Activated T-helper 9 cell treated with anti-CD3 and anti-CD28 coated beads, Interleukin-2, amount 50 U/mL, for 16 hours (primary cell): Measurements from ENCODE around the gene PPP2R3A.

Experiments
- DNase-seq: peaks from one replicate; pipeline ENCODE4 v3.0.0-alpha.2; 2020; ENCODE audit warnings: low read depth

The PPP2R3A gene

DNA sequence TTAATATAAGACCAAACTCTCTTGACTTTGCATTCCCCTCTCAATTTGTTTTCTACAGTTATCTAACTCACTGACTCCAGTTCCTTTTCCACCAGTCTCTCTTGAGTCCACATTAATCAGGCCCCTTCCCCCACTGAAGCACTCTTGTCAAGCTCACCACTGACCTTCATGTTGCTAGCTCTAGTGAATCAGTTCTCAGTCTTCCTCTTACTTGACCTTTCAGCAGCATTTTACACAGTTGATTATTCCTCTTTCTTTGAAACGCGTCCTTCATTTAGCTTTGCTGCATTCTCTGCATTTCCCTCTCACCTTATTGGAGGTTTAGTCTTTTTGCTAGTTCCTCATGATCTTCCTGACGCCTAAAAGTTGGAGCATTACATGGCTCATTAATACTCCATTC is 8.3 kb downstream of the PPP2R3A start:
- DNase-seq: no peak

DNA sequence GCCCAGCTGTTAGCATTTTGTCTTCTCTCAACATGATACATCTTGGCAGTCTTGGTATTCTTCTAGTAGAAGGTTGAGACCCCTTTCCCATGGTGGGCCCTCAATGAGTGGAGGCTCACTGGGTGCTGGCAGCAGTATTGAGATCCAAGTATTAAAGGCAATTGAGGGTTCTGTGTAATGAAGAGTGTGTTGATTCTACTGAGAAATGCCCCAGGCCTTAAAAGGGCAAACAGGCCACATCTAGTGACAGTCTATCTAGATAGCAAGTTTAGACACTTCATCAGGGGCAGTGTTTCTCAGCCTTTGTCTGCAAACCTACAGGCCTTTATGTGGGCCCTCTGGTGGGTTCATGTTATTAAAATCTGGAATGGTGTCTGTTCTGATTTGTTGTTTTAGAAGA is 9.5 kb downstream of the PPP2R3A start:
- no peak for DNase-seq

DNA sequence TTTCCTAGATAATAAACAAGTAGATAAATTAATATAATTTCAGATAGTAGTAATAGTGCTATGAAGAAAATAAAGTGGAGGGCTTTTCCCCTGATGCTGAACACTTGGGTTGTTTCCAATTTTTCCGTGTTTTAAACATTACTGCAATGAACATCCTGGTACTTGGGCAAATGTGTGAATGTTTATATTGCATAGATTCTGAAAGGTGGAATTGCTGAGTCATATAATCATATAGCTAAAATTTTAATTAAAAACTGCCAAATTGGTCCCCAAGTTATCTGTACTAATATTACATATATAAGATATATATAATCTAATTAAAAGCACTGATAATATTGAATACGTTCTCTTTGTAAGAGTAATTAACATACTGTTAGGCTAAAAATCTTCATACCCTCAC is 10.0 kb downstream of the PPP2R3A start:
- no peak for DNase-seq

DNA sequence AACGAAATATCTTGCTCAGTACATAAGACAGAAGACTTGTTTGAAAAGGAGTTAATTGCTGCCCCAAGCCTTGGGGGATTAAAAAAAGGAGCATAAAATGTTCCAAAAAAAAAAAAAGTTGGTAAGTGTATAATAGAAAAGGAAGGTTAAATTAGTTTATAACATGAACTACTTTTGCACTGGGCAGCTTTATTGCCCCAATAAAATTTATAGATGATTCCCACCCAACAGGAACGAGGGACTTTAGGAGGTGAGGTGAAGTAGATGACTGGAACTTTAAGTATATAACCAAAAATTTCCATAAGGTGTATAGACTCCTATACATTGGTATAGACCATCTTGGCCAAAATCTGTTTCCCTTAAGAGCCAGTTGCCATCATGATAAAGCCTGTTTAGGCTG is 14.8 kb downstream of the PPP2R3A start:
- no peak for DNase-seq

DNA sequence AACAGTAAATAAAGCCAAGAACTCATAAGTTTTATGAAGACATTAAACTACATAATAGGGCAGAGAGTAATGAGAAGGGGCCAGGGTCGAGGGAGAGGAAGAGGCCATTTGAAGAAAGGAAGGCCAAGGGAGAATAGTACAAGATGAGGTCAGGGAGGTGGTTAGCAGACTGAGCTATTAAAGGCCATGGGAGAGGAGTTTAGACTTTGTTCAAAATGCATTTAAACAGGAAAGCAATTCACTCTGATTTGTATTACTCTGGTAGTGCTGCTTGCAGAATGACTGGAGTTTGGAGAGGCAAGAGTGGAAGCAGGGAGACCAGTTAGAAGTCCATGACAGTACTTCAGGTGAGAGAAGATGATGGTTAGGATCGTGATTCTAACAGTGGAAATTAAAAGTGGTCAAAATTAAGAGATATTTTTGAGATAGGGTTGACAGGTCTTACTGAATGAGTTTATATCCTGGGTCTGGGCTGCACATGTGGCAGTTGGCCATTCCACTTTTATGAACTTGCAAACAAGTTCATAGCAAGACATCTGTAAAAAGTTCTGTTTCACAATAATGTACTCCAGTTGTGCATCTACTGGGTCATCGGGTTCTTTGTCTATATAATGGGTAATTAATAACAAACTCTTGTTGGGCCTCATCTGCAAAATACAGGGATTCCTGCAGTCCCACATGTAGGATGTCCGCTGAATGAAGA is 16.3 kb downstream of the PPP2R3A start:
- DNase-seq: no peak

DNA sequence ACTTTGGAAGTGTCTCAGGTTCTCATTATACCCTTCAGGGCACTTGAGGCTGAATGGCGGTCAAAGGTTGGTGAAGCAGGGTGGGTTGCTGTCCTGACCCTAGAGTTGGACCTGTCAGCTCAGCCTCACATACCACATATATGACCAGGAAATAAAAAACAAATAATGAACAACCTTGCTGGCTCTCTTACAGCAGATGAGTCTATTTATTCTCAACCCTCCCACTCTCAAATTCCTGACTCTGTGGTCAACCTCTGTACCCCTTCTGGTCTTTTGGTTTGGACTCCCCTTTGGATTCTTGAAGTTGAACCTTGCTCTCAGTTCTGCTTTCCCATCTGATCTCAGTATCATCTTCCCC is 16.9 kb downstream of the PPP2R3A start:
- no peak for DNase-seq

DNA sequence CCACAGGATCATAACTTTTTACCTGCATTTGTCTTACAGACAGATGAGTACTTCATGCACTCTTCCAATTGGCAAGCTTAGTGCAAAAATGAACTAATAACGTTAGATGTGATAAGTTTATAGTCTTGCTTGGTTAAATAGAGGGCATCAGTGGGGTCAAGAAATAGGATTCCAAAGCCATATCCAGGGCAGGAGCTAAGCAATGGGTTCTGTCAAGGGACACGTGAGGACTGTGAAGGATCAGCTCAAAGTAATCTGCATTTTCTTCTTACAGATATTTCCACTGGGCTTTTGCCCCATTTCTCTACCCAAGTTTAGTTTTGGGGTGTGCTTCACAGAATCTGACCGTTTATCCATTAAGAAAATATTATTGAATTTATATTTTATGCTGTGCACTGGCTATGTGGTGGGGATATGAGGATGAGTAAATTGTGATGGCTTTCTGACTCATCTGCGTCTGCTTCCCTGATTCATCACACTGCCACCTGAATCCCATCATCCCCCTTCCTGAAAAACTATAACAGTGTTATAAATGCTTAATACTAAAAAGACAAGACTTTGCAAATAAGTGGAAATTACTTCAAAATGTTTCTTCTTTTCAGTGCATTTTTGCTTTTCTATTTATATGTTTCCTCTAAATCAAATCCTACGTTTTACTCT is 17.5 kb downstream of the PPP2R3A start:
- DNase-seq: no peak

DNA sequence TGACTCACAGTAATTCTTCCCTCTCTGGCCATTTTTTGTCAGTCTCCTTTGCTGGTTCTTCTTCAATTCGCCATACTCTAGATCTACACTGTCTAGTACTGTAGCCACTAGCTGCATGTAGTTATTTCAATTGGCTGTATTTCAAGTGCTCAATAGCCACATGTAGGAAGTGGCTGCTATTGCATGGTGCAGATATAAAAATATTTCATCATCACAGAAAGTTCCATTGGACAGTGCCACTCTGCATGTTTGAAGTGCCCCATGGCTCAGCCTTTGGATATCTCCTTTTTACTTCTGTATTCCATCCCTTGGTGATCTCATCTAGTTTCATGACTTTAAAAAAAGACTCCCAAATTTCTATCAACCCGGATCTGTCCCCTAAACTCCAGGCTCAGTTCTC is 22.1 kb downstream of the PPP2R3A start:
- no peak for DNase-seq

DNA sequence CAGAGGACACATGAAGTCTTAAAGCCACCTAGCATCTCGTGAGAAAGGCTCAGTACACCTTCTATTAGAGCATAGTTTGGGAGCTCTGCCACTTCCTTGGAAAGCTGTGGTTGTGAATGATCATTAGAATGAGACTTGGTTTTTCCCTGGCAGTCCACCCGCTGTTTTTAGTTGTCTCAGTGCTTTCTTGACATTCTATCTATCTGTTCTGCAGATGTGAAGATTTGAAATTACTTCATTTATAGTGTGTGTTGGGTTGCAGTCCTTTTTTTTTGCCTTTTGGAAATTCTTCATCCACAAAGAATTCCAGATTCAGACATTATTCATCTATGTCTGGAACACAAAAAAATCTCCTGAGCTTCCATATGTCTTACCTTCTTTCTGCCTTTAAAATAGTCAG is 23.7 kb downstream of the PPP2R3A start:
- DNase-seq: no peak

DNA sequence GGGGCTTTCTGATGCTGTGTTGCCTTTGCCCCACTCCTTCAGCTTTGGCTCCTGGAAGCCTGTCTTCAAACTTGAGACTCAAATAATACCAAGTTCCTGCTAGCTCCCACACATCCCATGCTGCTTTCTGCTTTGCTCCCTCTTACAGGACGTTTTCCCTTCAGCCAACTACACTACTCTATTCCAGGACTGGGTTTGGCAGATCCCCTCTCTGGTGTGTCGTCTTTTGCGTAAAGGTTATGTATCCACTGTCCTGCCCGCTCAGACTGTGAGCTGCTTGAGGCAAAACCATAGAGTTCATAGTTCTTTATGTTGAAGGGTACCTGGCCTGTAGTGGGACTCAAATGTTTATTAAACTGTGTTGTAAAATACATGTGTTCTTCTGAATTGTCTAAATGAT is 25.4 kb downstream of the PPP2R3A start:
- no peak for DNase-seq

DNA sequence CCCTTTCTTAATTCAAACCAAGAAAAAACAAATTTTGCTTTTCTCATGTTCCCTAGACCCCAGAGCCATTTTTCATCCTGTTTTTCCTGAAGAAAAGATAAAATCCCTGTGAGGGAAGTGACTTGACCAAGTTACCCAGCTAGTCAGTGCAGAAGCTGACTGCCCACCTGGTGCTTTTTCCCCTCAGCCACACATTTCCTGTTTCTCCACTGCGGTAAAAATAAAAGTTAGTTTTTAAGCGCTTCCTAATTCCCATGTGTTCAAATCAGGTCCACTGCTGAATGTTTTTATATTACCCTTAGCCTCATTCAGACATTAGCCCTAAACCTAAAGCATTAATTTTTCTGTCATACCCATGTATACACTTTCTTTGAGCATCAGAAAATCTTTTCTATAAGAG is 26.1 kb downstream of the PPP2R3A start:
- DNase-seq: no peak

DNA sequence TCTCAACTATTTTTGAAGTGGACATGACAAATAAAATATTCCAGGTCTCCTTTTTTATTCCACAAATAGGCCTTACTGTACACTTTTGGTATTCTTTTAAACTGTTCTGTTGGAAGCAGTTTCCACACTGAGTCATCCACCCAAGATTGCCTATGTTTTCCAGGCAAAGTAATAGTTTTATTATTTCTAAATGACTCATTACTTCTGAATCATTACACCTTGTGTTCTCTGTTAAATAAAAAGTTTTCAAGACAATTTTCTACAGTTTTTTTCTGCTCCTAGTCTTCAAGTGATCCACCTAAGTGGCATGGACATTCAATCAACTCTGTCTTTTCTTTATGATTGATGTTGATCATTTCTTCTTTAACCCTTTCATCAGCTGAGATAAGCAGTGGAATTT is 26.5 kb downstream of the PPP2R3A start:
- no peak for DNase-seq

DNA sequence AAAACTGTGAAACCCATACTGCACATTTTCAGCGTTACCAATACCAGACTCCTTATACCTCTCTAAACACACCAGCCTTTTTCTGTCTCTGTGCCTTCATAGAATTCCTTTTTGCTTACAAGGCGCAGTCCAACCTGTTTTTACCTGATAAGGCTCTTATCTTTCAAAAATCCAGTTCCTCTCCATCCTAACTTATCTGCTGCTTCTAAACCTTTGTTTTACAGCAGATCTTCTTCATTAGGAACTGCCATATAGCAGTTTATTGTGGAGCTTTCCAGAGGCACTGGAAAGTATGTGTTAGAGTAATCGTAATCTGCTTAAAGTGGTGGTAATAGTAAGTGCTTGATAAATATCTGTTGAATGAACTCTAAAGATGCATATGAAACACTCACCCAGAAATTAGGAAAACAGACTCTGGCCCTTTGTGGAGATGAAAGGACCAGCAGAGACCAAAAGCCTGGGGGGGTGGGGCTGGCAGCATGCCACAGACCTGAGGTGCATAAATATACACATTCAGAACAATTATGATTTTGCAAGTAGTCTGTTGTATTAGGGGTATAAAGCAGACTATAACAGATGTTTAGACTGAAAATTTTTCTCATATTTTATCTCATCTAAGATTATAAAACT is 29.3 kb downstream of the PPP2R3A start:
- no peak for DNase-seq

DNA sequence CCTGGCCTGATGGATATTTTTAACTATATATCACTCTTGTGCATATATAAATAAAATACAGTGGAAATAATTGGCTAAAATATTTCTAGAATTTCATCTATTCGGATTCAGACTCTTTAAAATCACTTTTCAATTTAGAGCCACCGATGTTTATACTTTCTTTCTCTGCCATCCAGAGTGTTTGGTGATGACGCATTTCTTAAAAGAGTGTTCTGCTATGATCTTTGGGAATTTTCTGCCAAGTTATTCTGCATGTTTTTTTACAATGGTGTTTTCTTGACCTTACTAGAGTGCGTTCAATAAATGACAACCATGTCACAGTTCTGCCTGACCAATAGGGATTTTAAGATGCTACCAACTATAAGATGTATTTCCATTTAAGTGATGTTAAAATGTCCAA is 30.2 kb downstream of the PPP2R3A start:
- no peak for DNase-seq

DNA sequence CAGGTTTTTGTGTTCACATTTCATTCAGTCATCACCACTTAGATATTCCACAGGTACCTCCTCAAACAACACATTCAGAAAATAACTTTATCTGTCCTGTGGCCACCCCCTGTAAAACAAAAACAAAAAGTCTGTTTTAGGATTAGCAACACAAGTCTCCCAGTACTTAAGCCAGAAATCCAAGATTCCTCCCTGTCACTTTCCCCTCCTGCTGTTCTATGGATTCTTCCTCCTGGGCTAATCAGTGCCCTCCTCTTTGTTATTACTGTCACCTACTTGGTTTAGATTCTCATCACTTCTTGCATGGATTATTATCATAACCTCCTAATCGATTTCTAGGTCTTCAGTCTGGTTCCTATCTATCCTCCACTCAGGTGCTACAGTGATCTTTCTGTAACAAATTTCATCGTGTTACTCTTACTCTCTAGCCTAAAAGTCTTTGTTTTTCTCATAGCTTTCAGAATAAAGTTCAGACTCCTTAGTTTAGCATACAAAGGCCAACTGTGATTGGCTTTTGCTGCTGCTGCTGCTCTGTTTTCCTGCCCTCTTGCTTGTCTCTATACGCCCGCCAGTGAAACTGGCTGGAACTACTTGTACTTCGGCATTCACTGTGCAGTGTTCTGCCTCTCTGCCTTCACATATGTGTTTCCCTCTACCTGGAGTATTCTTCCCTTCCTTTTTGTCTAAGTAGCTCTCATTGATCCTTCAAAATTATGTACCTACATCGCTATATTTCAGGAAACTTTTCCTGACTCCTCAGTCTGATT is 32.2 kb downstream of the PPP2R3A start:
- no peak for DNase-seq

DNA sequence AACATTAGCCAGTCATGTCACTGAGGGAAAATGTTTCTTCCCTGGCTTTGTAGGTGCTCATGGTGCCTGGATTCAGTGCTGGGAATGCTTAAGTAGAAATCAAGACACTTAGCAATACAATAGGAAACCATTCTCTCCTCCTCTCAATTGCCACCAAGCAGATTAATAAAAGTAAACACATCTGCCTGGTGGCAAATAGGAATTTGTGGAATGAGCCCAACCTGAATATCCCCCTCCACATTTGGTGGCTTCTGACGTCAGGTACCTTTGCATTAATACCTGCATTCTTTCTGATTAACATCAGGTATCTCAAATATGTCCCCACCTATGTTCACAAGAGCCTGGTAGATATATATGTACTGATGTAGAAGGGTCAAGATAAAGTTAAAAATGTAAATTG is 42.7 kb downstream of the PPP2R3A start:
- no peak for DNase-seq

DNA sequence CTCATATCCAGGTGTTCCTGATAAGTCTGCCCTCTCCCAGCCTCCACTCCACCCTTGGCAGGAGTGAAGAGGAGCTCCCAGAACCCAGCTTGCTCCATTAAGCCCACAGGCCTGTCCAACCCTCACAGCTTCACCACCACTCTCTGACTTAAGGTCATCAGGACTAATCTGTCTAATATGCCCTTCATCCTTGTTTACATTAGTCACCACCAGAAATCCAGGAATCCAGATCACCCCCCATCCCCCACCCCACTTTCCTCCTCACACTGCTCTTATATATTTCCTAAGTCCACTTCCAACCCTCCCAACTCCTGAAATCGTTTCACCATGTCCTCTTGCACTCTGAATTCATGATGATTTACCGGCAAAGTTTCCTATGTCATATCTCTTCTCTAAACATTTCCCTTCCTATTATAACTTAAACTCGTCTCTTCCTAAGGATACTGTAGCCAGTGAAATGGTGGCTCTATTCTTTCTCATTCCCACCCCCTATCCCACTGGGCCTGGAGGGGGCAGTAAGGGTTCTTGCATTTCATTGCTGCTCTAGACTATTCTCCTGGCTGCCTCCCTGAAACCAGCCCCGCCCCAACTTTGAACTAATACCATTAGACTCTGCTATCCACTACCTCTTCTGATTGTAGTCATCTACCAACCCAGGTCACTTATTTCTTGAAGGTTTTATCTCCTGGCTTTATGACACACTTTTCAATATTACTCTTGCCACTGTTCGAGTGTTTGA is 43.4 kb downstream of the PPP2R3A start:
- no peak for DNase-seq

DNA sequence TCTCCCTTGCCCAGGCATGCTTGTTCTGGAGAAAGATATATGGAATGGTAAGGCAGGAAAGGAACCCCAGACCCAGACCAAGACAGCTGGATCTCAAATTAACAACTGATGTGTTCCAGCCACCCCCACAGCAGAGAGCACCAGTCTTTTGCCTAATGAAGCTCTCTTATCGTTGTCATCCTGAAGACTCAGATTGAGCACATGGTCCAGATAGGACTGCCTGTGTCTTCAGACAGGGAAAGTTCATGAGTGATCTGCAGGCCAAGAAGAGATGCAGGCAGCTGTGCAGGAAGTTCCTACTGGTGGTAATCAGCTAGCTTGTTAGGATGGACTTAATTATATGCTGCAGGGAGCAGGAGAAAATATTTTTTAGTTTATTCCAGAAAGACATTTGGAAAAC is 53.3 kb downstream of the PPP2R3A start:
- DNase-seq: no peak

DNA sequence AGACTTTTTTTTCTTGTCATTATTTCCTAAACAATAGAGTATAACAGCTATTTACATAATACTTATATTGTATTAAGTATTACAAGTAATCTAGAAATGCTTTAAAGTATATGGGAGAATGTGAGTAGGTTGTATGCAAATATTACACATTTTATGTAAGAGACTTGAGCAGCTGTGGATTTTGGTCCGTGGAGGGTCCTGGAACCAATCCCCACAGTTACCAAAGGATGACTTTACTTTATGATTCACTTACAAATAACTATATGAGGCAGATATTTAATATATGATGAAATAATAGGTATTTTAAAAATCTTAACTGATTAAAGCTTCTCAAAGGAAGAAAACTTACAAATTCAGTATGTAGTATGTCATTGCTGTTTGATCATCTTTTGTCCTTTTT is 56.3 kb downstream of the PPP2R3A start:
- no peak for DNase-seq

DNA sequence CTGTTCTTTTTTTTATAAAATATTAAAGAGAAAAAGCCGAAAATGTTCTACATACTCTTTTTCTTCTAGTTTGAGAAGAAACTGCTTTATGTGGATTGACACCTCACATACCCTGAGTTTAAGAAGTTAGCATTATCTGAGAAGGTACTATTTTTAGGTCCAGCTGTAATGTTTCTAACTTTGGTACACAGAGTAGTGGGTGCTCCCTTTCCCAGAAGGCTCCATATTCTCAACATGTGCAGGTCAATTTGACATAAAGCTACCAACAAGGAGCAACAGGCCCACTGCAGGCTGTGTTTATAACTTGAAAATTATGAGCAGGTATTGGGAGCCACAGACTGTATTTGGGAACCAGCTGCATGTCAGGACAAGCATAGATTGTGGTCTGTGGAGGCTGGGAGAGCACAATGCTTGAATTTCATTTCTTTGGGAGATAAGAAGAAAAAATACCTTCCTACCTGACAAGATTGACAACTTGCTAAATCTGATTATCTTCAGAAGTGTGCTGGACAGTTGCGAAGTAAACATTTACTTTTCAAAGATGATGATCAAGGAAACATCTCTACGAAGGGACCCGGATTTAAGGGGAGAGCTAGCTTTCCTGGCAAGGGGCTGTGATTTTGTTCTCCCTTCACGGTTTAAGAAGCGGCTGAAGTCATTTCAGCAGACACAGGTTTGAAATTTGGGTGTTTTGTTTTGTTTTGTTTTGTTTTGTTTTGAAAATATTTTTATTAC is 57.2 kb downstream of the PPP2R3A start:
- no peak for DNase-seq

DNA sequence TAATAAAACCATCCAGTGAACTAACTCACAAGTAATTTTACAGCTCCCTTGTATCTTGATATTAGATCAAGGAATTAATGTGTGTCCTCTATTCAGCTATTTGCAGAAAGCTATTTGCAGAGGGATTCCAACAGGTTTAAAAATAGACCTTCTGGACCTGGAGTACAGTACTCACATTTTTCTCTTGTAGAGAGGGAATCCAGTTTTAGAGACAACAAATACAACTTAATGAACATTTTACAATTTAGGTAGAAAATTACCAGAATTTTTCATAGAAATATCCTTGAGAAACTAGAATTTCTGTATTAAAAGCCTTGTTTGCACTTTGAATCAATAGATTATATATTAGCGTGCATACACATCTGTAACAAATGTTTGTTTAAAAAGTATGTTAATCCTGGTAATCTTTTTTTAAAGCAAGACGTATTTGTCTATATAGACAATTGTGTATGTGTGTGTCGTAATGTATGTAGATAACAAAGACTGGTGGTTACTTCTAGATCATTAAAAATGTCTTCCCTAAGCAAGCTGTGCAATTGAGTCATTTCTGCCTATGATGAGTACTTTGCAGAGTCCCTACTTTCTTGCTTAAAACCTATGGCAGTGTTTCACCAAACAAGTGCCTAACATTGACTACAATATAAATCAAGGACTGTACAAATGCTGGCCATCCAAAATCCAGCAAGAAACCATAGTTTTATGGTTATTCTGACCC is 57.9 kb downstream of the PPP2R3A start:
- no peak for DNase-seq
